IMR-90 (cell line): ENCODE results near the gene DNM1. TPM values are rescaled to one million over a fixed set of nuclear protein-coding genes. Genes with fewer than 3 reads are reported as not detected.

Experiments
- ATAC-seq: fragments of 200-7000 bp; cut with Tn5 transposase; 2 replicates; pipeline ENCODE4 v1.9.1; 2020; ENCODE audit warnings: low read depth, mild to moderate bottlenecking, moderate library complexity
- BruUV-seq: library from RNA; stranded (reverse); fragments of 400-500 nt; replicated peaks from 2 replicates; lab custom pipeline; 2021; lab: Mats Ljungman, UMichigan
- CTCF ChIA-PET: fragments of 300-600 bp; formaldehyde crosslinking; extraction: SDS; loops from one replicate; lab custom pipeline; 2021; ENCODE audit warnings: antibody characterized with exemption; lab: Yijun Ruan, JAX
- POLR2A ChIA-PET: fragments of 300-600 bp; sonication (Branson Sonifier 250); formaldehyde crosslinking; loops from one replicate; lab custom pipeline; 2022; ENCODE audit warnings: antibody characterized with exemption; ENCODE audit not compliant: unreplicated experiment; lab: Charles Lee
- DNase-seq: peaks from one replicate; pipeline ENCODE4 v3.0.0; 2013
- H2AFZ ChIP-seq: replicated peaks from 2 replicates; pipeline ENCODE3; 2013; ENCODE audit warnings: low read length, mild to moderate bottlenecking; ENCODE audit not compliant: poor library complexity
- H2AK5ac ChIP-seq: 2 replicates; pipeline ENCODE4 v1.6.1; 2013; ENCODE audit warnings: low read depth, low read length, inconsistent platforms
- H2AK9ac ChIP-seq: replicated peaks from 2 replicates; pipeline ENCODE3; 2013; ENCODE audit warnings: mild to moderate bottlenecking, low read depth, low read length, moderate library complexity; ENCODE audit not compliant: poor library complexity
- H2BK120ac ChIP-seq: 2 replicates; pipeline ENCODE4 v1.6.1; 2013; ENCODE audit warnings: low read depth, low read length, inconsistent platforms
- H2BK15ac ChIP-seq: 3 replicates; pipeline ENCODE4 v1.6.1; 2013; ENCODE audit warnings: low read depth, low read length, inconsistent platforms
- H2BK20ac ChIP-seq: 2 replicates; pipeline ENCODE4 v1.6.1; 2013; ENCODE audit warnings: low read depth, mild to moderate bottlenecking, inconsistent platforms, low read length, moderate library complexity
- H2BK5ac ChIP-seq: 2 replicates; pipeline ENCODE4 v1.6.1; 2013; ENCODE audit warnings: mild to moderate bottlenecking, low read depth, low read length, inconsistent platforms; ENCODE audit not compliant: poor library complexity, severe bottlenecking
- H3K14ac ChIP-seq: replicated peaks from 2 replicates; pipeline ENCODE4 v1.6.1; 2013; ENCODE audit warnings: low read depth, low read length, inconsistent platforms
- H3K18ac ChIP-seq: 2 replicates; pipeline ENCODE4 v1.6.1; 2013; ENCODE audit warnings: low read depth, low read length, control low read depth
- H3K23ac ChIP-seq: 2 replicates; pipeline ENCODE4 v1.6.1; 2013; ENCODE audit warnings: low read depth, low read length, inconsistent platforms
- H3K27ac ChIP-seq: 2 replicates; pipeline ENCODE4 v1.5.1; 2013; ENCODE audit warnings: mild to moderate bottlenecking, control low read depth, low read length; ENCODE audit not compliant: insufficient read depth
- H3K27me3 ChIP-seq: 2 replicates; pipeline ENCODE4 v1.6.1; 2013; ENCODE audit warnings: low read length; ENCODE audit not compliant: control insufficient read depth, insufficient read depth
- H3K36me3 ChIP-seq: 2 replicates; pipeline ENCODE4 v1.6.1; 2013; ENCODE audit warnings: low read length, mixed read lengths; ENCODE audit not compliant: control insufficient read depth, insufficient read depth
- H3K4ac ChIP-seq: 2 replicates; pipeline ENCODE4 v1.6.1; 2013; ENCODE audit warnings: low read depth, low read length, inconsistent platforms
- H3K4me1 ChIP-seq: 2 replicates; pipeline ENCODE4 v1.6.1; 2013; ENCODE audit warnings: low read length, mixed read lengths; ENCODE audit not compliant: control insufficient read depth, insufficient read depth
- H3K4me2 ChIP-seq: 2 replicates; pipeline ENCODE4 v1.6.1; 2013; ENCODE audit warnings: low read depth, mild to moderate bottlenecking, control low read depth, low read length, moderate library complexity
- H3K4me3 ChIP-seq: 2 replicates; pipeline ENCODE4 v1.5.1; 2013; ENCODE audit warnings: low read depth, mild to moderate bottlenecking, control low read depth, low read length, moderate library complexity; ENCODE audit not compliant: insufficient read depth
- H3K56ac ChIP-seq: 2 replicates; pipeline ENCODE4 v1.6.1; 2013; ENCODE audit warnings: low read length, inconsistent platforms; ENCODE audit not compliant: insufficient read depth; ENCODE audit errors: extremely low read depth
- H3K79me1 ChIP-seq, 2 experiments: 2 replicates each; pipeline ENCODE4 v1.6.1; 2013; ENCODE audit warnings: low read length in 2 of 2, inconsistent platforms in 1 of 2, low read depth in 1 of 2
- H3K9ac ChIP-seq: 2 replicates; pipeline ENCODE4 v1.6.1; 2013; ENCODE audit warnings: low read depth, low read length, control low read depth
- H3K9me1 ChIP-seq: 2 replicates; pipeline ENCODE4 v1.6.1; 2013; ENCODE audit warnings: low read length, inconsistent platforms; ENCODE audit not compliant: insufficient read depth
- H3K9me3 ChIP-seq: 2 replicates; pipeline ENCODE4 v1.6.1; 2013; ENCODE audit warnings: low read length; ENCODE audit not compliant: control insufficient read depth, insufficient read depth
- H4K20me1 ChIP-seq: 2 replicates; pipeline ENCODE4 v1.6.1; 2013; ENCODE audit warnings: low read length, inconsistent platforms; ENCODE audit not compliant: insufficient read depth
- H4K5ac ChIP-seq: 2 replicates; pipeline ENCODE4 v1.6.1; 2013; ENCODE audit warnings: mild to moderate bottlenecking, low read depth, low read length, control low read depth
- H4K8ac ChIP-seq, 2 experiments: 2 replicates each; pipeline ENCODE4 v1.6.1; 2013; ENCODE audit warnings: low read depth in 2 of 2, low read length in 2 of 2, control low read depth in 1 of 2, inconsistent platforms in 1 of 2
- H4K91ac ChIP-seq: 2 replicates; pipeline ENCODE4 v1.6.1; 2013; ENCODE audit warnings: low read depth, low read length, inconsistent platforms; ENCODE audit not compliant: insufficient read depth
- BHLHE40 ChIP-seq: fragments of 150-350 bp; IDR thresholded peaks from 2 replicates; pipeline ENCODE4 v1.6.1; 2016; ENCODE audit warnings: mild to moderate bottlenecking, low read depth, low read length
- CEBPB ChIP-seq: IDR thresholded peaks from 2 replicates; pipeline ENCODE4 v1.6.1; 2012; ENCODE audit warnings: low read depth, low read length, improper control_type of control experiment
- MAFK ChIP-seq: IDR thresholded peaks from 2 replicates; pipeline ENCODE4 v1.6.1; 2012; ENCODE audit warnings: low read depth, low read length, improper control_type of control experiment
- RAD21 ChIP-seq: IDR thresholded peaks from 2 replicates; pipeline ENCODE4 v1.6.1; 2012; ENCODE audit warnings: low read length, improper control_type of control experiment
- RCOR1 ChIP-seq: IDR thresholded peaks from 2 replicates; pipeline ENCODE4 v1.6.1; 2012; ENCODE audit warnings: mild to moderate bottlenecking, low read length, improper control_type of control experiment; ENCODE audit not compliant: insufficient replicate concordance
- SMC3 ChIP-seq: fragments of 150-350 bp; IDR thresholded peaks from 2 replicates; pipeline ENCODE4 v1.6.1; 2016; ENCODE audit warnings: low read depth, mild to moderate bottlenecking, antibody characterized with exemption, low read length, moderate library complexity
- WGBS, 2 experiments: methylation state at CpG; one replicate each; pipeline versions ENCODE4 v1.1.5 to v1.1.7; 2013; ENCODE audit warnings: missing lambda C conversion rate in 2 of 2; ENCODE audit not compliant: insufficient read length in 1 of 2; ENCODE audit errors: extremely low coverage in 2 of 2; 5-methylcytosine and 5-hydroxymethylcytosine counted together
- dilution Hi-C: fragments of 300-500 bp; cut with HindIII; formaldehyde crosslinking; loops from one replicate; pipeline ENCODE4 v1.14.3; 2018; ENCODE audit warnings: low sequenced_read_pairs; ENCODE audit not compliant: unreplicated experiment
- in situ Hi-C: fragments of 300-500 bp; cut with MboI; formaldehyde crosslinking; loops from 3 replicates; pipeline ENCODE4 v1.14.3; 2019; ENCODE audit warnings: low sequenced_read_pairs, inconsistent platforms, mixed read lengths
- intact Hi-C: fragments of 100-400 bp; cut with micrococcal nuclease; formaldehyde crosslinking; loops from 2 replicates; pipeline ENCODE4 v1.10.0; 2022
- polyA plus RNA-seq, 3 experiments: library from polyadenylated mRNA; depleted of rRNA; stranded (reverse); fragments of >200 nt; gene quantifications; 2 replicates each; pipeline ENCODE4 v1.2.3, GENCODE V29; 2012; ENCODE audit warnings: low replicate concordance in 1 of 3
- total RNA-seq: library from RNA; depleted of rRNA; stranded (reverse); fragments of >200 nt; gene quantifications from 2 replicates; pipeline ENCODE4 v1.2.3, GENCODE V29; 2012
- TF ChIP-seq, protein P1 (sequence below): conservative IDR thresholded peaks from 2 replicates; pipeline ENCODE4 v1.5.1; 2012; ENCODE audit warnings: mild to moderate bottlenecking, low read depth, low read length, improper control_type of control experiment

The DNM1 gene
- total and polyA plus RNA-seq, 2 of the 4 experiments (the other 2 are of a cell fraction), result 13.6 to 17.7 TPM

DNA sequence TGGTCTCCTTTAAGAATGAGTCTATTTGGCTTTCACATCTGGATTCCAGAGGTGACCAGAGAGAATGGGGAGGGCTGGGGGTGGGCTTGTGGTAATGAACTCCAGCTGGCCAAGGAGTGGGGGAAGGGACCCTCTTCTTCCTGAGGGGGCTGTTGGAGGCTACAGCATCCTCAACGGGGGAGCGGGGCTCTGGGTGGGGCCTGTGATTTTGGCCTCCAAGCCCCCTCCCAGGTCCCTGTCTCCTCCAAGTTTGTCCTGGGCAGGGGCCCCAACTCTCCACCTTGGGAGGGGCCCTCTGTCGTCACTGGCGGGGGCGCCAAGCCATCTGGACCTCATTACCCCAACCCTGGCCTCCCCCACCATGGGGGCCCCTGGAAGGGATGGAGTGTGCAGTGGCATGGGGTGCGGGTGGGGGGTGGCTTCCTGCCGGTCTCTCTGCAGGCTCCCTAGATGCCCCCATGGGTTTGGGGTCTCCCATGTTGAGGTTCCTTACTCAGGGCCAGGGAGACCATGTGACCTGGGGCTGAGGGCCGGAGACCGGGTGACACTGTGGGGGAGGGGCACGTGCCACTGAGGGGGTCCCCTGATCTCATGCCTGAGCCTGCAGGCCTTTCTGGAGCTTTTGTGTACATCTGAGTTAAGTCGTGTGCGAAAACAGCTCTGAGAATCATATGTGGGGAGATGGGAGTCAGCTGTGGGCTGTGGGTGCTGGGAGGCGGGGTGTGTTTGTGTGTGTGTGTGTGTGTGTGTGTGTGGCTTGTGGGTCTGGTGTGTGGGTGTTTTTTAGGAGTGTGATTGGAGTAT is 40.2 kb downstream of the DNM1 start:
- ChIA-PET CTCF (no interaction called here), POLR2A (no interaction called here)
- H4K20me1 ChIP-seq, result no peaks in the 10 kb centered on the region
- in situ Hi-C loops (no loop called here), dilution Hi-C loops (no loop called here), intact Hi-C loops (no loop called here)
- H4K8ac ChIP-seq, result peak overlapping the region in 1 of 2 experiments; percentile 10; a peak in 2 of 4 replicates
- peaks cover 23% of the 10 kb centered on the region for H3K9me1 ChIP-seq
- no TSS peak for BruUV-seq
- no peak overlapping the region for H3K9ac ChIP-seq
- no peaks in the 10 kb centered on the region for H3K27me3 ChIP-seq
- H3K18ac ChIP-seq, result no peak overlapping the region; the same call in 1 of the 2 replicates
- no peak overlapping the region for H3K23ac ChIP-seq
- H4K91ac ChIP-seq, result no peak overlapping the region
- peak overlapping the region; percentile 66 for H2AFZ ChIP-seq
- peak overlapping the region; percentile 62; the same call in 1 of the 2 replicates for H3K4ac ChIP-seq
- H3K36me3 ChIP-seq, result no peaks in the 10 kb centered on the region
- no peak overlapping the region for H2BK5ac ChIP-seq
- 8% methylated on average over 2 of the region's 13 CpGs; no CpG with 5 or more reads in 1 of the 2 experiments for WGBS, 2 experiments
- no peak for TF ChIP-seq MAFK
- no peak for TF ChIP-seq RAD21
- TF ChIP-seq SMC3, result no peak
- no peak for TF ChIP-seq RCOR1
- TF ChIP-seq, protein P1, sequence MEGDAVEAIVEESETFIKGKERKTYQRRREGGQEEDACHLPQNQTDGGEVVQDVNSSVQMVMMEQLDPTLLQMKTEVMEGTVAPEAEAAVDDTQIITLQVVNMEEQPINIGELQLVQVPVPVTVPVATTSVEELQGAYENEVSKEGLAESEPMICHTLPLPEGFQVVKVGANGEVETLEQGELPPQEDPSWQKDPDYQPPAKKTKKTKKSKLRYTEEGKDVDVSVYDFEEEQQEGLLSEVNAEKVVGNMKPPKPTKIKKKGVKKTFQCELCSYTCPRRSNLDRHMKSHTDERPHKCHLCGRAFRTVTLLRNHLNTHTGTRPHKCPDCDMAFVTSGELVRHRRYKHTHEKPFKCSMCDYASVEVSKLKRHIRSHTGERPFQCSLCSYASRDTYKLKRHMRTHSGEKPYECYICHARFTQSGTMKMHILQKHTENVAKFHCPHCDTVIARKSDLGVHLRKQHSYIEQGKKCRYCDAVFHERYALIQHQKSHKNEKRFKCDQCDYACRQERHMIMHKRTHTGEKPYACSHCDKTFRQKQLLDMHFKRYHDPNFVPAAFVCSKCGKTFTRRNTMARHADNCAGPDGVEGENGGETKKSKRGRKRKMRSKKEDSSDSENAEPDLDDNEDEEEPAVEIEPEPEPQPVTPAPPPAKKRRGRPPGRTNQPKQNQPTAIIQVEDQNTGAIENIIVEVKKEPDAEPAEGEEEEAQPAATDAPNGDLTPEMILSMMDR, result no peak
- 0 out of 2 replicates have a peak, but pooled peaks have one; percentile 12 for TF ChIP-seq BHLHE40
- no peak for TF ChIP-seq CEBPB
- no peak overlapping the region for H3K27ac ChIP-seq
- H2BK20ac ChIP-seq, result no peak overlapping the region; the same call in 1 of the 2 replicates
- peaks cover 26% of the 10 kb centered on the region for H3K4me1 ChIP-seq
- no peak overlapping the region; the same call in 2 of the 3 replicates for H2BK15ac ChIP-seq
- ATAC-seq (no peak), DNase-seq (peak; percentile 21)
- H3K4me3 ChIP-seq, result no peak overlapping the region
- H3K79me1 ChIP-seq, result peaks cover 0 to 15% of the 10 kb centered on the region in 2 experiments; a peak in 2 of 4 replicates
- no peak overlapping the region; the same call in 1 of the 2 replicates for H4K5ac ChIP-seq
- peak overlapping the region; percentile 13; the same call in 1 of the 2 replicates for H2BK120ac ChIP-seq
- H3K9me3 ChIP-seq, result no peaks in the 10 kb centered on the region
- H2AK9ac ChIP-seq, result peak overlapping the region; percentile 99
- peak overlapping the region; percentile 98 for H2AK5ac ChIP-seq
- no peak overlapping the region for H3K56ac ChIP-seq
- H3K4me2 ChIP-seq, result no peak overlapping the region; the same call in 1 of the 2 replicates
- peak overlapping the region; percentile 83 for H3K14ac ChIP-seq
